HG03469 (cell line): Measurements from ENCODE around the gene AJAP1.
A peak's percentile ranks its signal among the peaks of the same experiment; 100 is the strongest.

ENCODE experiments used
- ATAC-seq: cut with Tn5 transposase; IDR thresholded peaks from one replicate; pipeline ENCODE4 v1.9.1; 2021; ENCODE audit warnings: mild to moderate bottlenecking, moderate library complexity, moderate number of reproducible peaks; ENCODE audit not compliant: unreplicated experiment

The AJAP1 gene

GRCh38 chr1:4768553-4768952, 114.1 kb downstream of the AJAP1 start:
- no peak for ATAC-seq

- ATAC-seq: no peak
These were observed 115.3 kb downstream of the AJAP1 start for GRCh38 chr1:4769516-4770280.

- ATAC-seq: no peak
These were observed 116.3 kb downstream of the AJAP1 start for GRCh38 chr1:4770713-4771112.

- no peak for ATAC-seq
These were observed 116.9 kb downstream of the AJAP1 start for GRCh38 chr1:4771267-4771666.

- ATAC-seq: no peak
These were observed 117.3 kb downstream of the AJAP1 start for GRCh38 chr1:4771721-4772120.

- no peak for ATAC-seq
These were observed 118.0 kb downstream of the AJAP1 start for GRCh38 chr1:4772294-4773010.

- no peak for ATAC-seq
These were observed 118.8 kb downstream of the AJAP1 start for GRCh38 chr1:4773226-4773625.

GRCh38 chr1:4775506-4775905, 121.1 kb downstream of the AJAP1 start:
- ATAC-seq: no peak

GRCh38 chr1:4778056-4778455, 123.6 kb downstream of the AJAP1 start:
- ATAC-seq: no peak

- no peak for ATAC-seq
These were observed 127.2 kb downstream of the AJAP1 start for GRCh38 chr1:4781646-4782045.

GRCh38 chr1:4784761-4785160, 130.4 kb downstream of the AJAP1 start:
- no peak for ATAC-seq

- no peak for ATAC-seq
These were observed 131.6 kb downstream of the AJAP1 start for GRCh38 chr1:4786055-4786454.

- no peak for ATAC-seq
These were observed 133.1 kb downstream of the AJAP1 start for GRCh38 chr1:4787551-4787950.

GRCh38 chr1:4792565-4792964, 138.2 kb downstream of the AJAP1 start:
- no peak for ATAC-seq

GRCh38 chr1:4794020-4794780, 139.8 kb downstream of the AJAP1 start:
- ATAC-seq: no peak

GRCh38 chr1:4796161-4797015, 142.0 kb downstream of the AJAP1 start:
- peak; percentile 84 for ATAC-seq

GRCh38 chr1:4797016-4797410, 142.6 kb downstream of the AJAP1 start:
- ATAC-seq: no peak

GRCh38 chr1:4797429-4797828, 143.0 kb downstream of the AJAP1 start:
- no peak for ATAC-seq

- no peak for ATAC-seq
These were observed 146.9 kb downstream of the AJAP1 start for GRCh38 chr1:4801192-4801924.

- no peak for ATAC-seq
These were observed 147.6 kb downstream of the AJAP1 start for GRCh38 chr1:4802024-4802423.
